ENCODE measurements around the gene TMC1.
A peak's percentile ranks its signal among the peaks of the same experiment; 100 is the strongest.

The TMC1 gene

DNA sequence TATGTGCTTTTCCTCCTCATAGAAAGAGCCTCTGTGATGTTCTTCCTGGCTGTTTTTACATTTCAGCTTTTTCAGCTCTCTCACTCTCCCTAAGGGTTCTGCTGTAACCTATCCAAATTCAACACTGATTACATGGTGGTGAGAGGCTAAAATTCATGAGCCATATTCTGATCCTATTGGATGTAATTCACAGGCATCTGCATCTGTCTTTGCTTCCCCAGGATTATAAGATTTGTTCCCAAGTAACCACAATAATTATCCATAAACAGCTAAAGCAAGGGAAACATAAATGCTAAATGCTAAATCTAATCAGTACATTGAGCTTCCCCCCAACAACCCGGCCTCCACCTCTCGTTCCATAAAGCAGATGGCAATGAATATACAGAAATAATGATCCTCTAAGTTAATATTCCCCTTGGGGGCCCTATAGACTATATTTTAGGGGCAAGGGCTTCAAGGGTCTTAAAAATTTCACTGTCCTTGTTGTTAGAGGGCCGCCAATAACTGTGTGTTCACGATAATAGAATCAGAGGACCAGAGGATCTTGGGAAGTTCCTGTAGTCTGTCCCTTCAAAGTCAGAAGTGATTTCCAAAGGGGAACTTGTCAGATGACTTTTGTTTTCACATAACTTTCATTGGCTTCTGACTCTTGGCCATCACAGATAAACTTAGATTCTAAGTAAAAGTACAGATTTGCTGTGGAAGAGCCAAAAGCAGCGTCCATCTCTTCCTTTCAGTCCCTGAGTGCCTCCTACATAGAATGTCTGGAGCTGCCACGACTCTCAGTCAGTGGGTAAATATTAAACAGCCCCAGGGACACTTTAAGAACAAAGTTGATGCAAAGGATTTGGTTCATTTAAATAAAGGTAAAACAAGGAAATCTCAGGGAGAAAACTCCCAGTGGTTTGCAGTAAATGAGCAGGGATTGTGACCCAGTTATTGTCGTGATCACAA is 305.9 kb downstream of the TMC1 start:
- H3K27ac ChIP-seq (ENCODE audit: poor library complexity, severe bottlenecking), result peak overlapping the region; percentile 39
- H3K27me3 ChIP-seq (ENCODE audit: insufficient read depth, poor library complexity, severe bottlenecking), result no peaks in the 10 kb centered on the region
- no peak for DNase-seq (ENCODE audit: low spot score)
- H3K4me1 ChIP-seq (ENCODE audit: insufficient read depth, poor library complexity, severe bottlenecking), result peaks cover 14% of the 10 kb centered on the region
- H3K36me3 ChIP-seq (ENCODE audit: low read depth), result no peaks in the 10 kb centered on the region
- no peaks in the 10 kb centered on the region for H3K9me3 ChIP-seq (ENCODE audit: severe bottlenecking)
- H3K4me3 ChIP-seq (ENCODE audit: severe bottlenecking), result no peak overlapping the region
- ATAC-seq (ENCODE audit: low read depth), result no peak
- TF ChIP-seq, protein P1, sequence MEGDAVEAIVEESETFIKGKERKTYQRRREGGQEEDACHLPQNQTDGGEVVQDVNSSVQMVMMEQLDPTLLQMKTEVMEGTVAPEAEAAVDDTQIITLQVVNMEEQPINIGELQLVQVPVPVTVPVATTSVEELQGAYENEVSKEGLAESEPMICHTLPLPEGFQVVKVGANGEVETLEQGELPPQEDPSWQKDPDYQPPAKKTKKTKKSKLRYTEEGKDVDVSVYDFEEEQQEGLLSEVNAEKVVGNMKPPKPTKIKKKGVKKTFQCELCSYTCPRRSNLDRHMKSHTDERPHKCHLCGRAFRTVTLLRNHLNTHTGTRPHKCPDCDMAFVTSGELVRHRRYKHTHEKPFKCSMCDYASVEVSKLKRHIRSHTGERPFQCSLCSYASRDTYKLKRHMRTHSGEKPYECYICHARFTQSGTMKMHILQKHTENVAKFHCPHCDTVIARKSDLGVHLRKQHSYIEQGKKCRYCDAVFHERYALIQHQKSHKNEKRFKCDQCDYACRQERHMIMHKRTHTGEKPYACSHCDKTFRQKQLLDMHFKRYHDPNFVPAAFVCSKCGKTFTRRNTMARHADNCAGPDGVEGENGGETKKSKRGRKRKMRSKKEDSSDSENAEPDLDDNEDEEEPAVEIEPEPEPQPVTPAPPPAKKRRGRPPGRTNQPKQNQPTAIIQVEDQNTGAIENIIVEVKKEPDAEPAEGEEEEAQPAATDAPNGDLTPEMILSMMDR (IDR thresholded peaks at IDR 0.05; ENCODE audit: poor library complexity, severe bottlenecking), result no peak

DNA sequence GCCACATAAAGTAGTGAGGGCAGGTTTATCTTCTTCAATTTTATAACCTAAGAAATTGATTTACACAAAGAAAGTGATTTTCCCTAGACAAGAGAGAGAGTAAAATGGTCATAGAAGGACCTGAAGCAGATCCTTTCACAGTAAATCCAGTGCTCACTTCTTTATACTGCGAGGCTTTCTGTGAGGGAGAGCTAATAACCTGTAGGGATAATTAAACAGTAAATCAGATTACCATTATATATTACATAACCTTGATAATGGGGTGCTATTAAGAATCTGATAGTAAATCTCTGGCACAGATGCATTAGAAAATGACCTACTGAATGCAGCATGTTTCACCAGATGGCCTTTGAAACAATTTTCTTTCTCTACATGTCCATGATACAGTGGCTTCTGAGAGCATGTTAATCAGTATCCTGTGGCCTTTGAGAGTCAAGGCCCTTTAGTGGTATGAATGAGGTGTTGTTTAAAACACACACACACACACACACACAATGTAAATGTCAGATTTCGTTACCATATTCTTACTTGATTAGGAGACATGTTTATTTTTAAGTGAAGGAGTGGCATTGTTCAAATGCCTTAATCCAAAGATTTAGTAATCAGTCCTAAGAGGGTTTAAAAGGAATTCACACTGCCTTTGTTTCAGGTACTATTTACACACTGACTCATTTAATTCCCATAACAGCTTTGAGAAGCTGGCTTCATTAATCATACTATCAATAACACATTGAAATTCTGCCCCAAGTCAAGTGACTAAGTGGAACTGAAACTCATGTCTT is 306.7 kb downstream of the TMC1 start:
- Histone ChIP-seq H3K9me3 (ENCODE audit: severe bottlenecking) (no peaks in the 10 kb centered on the region), H3K27ac (ENCODE audit: poor library complexity, severe bottlenecking) (peak overlapping the region; percentile 39), H3K27me3 (ENCODE audit: insufficient read depth, poor library complexity, severe bottlenecking) (no peaks in the 10 kb centered on the region), H3K4me3 (ENCODE audit: severe bottlenecking) (no peak overlapping the region), H3K4me1 (ENCODE audit: insufficient read depth, poor library complexity, severe bottlenecking) (peaks cover 14% of the 10 kb centered on the region), H3K36me3 (ENCODE audit: low read depth) (no peaks in the 10 kb centered on the region)
- DNase-seq (ENCODE audit: low spot score), result no peak
- peak; percentile 95 for ATAC-seq (ENCODE audit: low read depth)
- TF ChIP-seq, protein P1 (IDR thresholded peaks at IDR 0.05; ENCODE audit: poor library complexity, severe bottlenecking), result no peak

DNA sequence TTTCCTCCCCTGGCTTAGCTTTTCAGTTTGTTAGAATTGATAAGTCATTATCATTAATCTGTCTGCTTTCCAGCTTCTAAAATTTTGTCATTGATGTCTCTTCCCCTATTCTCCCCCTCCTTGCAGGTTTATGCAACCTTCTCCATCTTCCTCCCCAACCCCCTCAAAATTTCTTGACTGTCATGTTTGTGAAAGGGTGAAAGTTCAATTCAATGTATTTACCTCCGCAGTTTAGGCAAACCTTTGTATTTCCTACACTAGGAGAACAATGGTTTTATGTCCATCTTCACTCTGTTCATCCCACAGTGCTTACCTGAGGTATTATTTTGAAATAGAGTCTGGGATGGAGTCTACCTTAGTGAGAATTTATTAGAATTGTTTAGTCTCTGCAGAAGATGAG is 313.6 kb downstream of the TMC1 start:
- ATAC-seq (ENCODE audit: low read depth) (no peak), DNase-seq (ENCODE audit: low spot score) (no peak)
- no peak overlapping the region for H3K4me3 ChIP-seq (ENCODE audit: severe bottlenecking)
- TF ChIP-seq, protein P1 (IDR thresholded peaks at IDR 0.05; ENCODE audit: poor library complexity, severe bottlenecking), result no peak
- no peak overlapping the region for H3K27ac ChIP-seq (ENCODE audit: poor library complexity, severe bottlenecking)
- no peaks in the 10 kb centered on the region for H3K9me3 ChIP-seq (ENCODE audit: severe bottlenecking)
- no peaks in the 10 kb centered on the region for H3K36me3 ChIP-seq (ENCODE audit: low read depth)
- no peaks in the 10 kb centered on the region for H3K27me3 ChIP-seq (ENCODE audit: insufficient read depth, poor library complexity, severe bottlenecking)
- no peaks in the 10 kb centered on the region for H3K4me1 ChIP-seq (ENCODE audit: insufficient read depth, poor library complexity, severe bottlenecking)

DNA sequence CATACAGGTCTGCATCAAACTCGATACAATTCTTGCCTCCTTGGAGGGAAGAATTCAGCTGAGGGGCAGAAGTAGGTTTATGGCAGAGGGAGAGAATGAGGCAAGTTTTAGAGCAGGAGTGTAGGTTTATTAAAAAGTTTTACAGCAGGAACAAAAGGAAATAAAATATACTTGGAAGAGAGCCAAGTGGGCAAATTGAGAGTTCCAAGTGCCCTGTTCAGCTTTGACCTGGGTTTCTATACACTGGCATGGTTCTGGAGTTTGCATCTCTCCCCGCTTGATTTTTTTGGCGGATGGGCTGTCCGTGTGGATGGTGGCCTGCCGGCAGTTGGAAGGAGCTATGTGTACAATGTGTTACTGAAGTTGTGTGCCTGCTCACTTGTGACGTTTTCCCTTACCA is 315.4 kb downstream of the TMC1 start:
- Histone ChIP-seq H3K27ac (ENCODE audit: poor library complexity, severe bottlenecking) (no peak overlapping the region), H3K27me3 (ENCODE audit: insufficient read depth, poor library complexity, severe bottlenecking) (no peaks in the 10 kb centered on the region), H3K36me3 (ENCODE audit: low read depth) (no peaks in the 10 kb centered on the region), H3K4me1 (ENCODE audit: insufficient read depth, poor library complexity, severe bottlenecking) (no peaks in the 10 kb centered on the region), H3K4me3 (ENCODE audit: severe bottlenecking) (no peak overlapping the region), H3K9me3 (ENCODE audit: severe bottlenecking) (no peaks in the 10 kb centered on the region)
- DNase-seq (ENCODE audit: low spot score) (no peak), ATAC-seq (ENCODE audit: low read depth) (no peak)
- TF ChIP-seq, protein P1 (IDR thresholded peaks at IDR 0.05; ENCODE audit: poor library complexity, severe bottlenecking), result no peak
